Measurements from ENCODE around the gene PARK7.
A peak's percentile ranks its signal among the peaks of the same experiment; 100 is the strongest.

The PARK7 gene

DNA sequence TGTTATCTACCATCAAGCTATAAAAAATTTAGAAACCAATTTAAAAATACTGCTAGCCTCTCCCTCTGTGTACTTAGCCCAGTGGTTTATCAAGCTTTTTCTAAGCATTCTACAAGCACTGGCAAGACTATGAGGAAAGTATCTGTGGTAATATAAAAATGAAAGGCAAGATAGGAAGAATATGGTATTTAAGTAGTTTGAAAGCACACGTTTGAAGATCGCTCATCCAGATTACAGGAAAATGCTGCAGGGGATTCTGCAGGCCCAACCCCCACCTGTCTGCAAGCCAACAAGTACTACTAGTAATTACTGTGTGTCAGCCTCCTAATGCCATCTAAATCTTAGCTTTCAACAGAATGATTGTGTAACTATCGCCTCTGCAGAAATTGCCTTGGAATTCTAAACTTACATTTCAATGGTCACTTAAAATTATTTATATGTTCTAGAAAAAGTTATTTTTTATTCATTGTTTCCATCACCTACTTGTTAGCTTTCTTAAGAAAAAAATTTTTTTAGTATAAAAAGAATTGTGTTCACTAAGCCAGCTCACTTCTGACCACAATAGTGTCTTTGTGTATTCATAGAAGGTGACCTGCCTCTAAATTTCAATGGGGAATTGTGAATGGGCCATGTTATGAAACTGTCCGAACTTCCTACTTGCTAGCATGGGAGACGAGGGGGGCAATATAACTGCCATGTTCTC lies 56.1 kb downstream of the PARK7 start:
- Mint-ChIP-seq H3K4me1 (no peaks in the 10 kb centered on the region), H3K36me3 (no peaks in the 10 kb centered on the region), H3K27me3 (peaks cover 8% of the 10 kb centered on the region), H3K9me3 (no peaks in the 10 kb centered on the region), H3K27ac (no peak overlapping the region), H3K4me3 (no peak overlapping the region)
- ATAC-seq, result no peak

DNA sequence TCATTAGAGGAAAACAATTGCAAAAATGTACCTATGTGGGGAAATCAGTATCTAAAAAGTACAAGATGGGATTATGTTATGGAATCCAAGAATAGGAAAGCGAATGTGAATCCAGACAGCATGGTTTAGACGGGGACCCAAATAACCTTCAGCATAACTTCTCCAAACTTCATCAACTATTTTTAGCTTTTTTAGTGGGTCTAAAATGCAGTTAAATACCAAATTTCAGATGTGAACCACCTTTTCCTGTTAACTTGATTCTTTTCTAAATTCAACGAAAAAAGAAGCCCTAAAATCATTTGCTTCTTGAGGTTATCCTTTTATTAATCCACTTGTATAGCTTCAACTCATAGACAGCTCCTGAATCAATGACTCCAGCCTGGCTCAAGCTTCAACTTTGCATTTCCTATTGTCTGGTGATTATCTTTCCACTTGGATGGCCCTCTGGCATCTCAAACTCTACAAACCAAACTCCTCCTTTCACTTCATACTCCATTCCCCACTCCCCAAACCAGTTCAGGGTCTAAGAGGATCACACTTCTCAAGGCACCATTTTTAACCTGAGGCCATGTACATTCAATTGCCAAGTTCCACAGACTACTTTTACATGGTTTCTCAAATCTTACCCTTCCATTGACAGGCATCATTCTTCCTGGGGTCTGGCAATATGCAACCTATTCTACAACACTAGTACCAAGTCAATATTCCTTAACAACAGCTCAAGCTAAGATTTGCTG lies 57.1 kb downstream of the PARK7 start:
- no peak overlapping the region for H3K4me3 Mint-ChIP-seq
- H3K36me3 Mint-ChIP-seq, result no peaks in the 10 kb centered on the region
- H3K9me3 Mint-ChIP-seq, result no peaks in the 10 kb centered on the region
- no peaks in the 10 kb centered on the region for H3K4me1 Mint-ChIP-seq
- ATAC-seq, result no peak
- H3K27me3 Mint-ChIP-seq, result peaks cover 8% of the 10 kb centered on the region
- no peak overlapping the region for H3K27ac Mint-ChIP-seq

DNA sequence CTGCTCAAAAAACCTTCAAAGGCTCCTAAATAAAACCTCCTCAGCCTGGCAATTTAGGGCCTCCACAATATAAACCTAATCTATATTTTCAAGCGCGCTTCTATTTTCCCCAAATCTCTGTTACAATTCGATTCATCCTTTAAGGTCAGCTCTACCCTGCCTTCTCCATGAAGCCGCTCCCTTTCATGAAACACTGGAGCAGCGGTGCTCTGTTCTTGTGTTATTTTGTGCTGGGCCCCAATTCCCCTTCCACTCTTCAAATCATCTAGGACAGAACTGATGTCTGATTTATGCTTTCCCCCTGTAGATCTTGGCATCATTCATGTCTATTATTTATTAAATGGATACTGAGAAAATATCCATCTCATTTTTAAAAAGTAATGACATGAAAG lies 57.7 kb downstream of the PARK7 start:
- no peaks in the 10 kb centered on the region for H3K4me1 Mint-ChIP-seq
- H3K9me3 Mint-ChIP-seq, result no peaks in the 10 kb centered on the region
- no peak for ATAC-seq
- no peaks in the 10 kb centered on the region for H3K36me3 Mint-ChIP-seq
- no peak overlapping the region for H3K27ac Mint-ChIP-seq
- no peak overlapping the region for H3K4me3 Mint-ChIP-seq
- H3K27me3 Mint-ChIP-seq, result peaks cover 8% of the 10 kb centered on the region

DNA sequence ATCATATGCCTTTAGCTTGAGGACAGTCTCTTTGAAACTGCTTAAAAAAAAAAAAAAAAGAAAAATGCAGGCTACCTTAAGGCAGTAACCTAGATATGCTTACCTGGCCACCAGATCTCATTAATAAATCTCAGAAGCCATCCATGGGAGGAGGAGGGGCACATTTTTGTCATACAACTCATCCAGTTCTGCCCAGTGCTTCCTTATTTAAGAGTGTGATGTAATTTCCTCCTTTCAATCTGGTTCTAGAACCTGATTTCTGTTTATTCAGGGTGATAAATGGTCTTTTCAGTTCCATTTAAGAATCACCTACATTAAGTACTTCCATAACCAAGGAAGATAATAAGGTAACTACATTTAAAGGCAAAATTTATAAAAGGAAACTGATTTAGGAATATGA lies 58.5 kb downstream of the PARK7 start:
- no peaks in the 10 kb centered on the region for H3K36me3 Mint-ChIP-seq
- H3K4me3 Mint-ChIP-seq, result no peak overlapping the region
- no peak overlapping the region for H3K27ac Mint-ChIP-seq
- ATAC-seq, result no peak
- H3K9me3 Mint-ChIP-seq, result no peaks in the 10 kb centered on the region
- peaks cover 2% of the 10 kb centered on the region for H3K4me1 Mint-ChIP-seq
- H3K27me3 Mint-ChIP-seq, result peaks cover 11% of the 10 kb centered on the region

DNA sequence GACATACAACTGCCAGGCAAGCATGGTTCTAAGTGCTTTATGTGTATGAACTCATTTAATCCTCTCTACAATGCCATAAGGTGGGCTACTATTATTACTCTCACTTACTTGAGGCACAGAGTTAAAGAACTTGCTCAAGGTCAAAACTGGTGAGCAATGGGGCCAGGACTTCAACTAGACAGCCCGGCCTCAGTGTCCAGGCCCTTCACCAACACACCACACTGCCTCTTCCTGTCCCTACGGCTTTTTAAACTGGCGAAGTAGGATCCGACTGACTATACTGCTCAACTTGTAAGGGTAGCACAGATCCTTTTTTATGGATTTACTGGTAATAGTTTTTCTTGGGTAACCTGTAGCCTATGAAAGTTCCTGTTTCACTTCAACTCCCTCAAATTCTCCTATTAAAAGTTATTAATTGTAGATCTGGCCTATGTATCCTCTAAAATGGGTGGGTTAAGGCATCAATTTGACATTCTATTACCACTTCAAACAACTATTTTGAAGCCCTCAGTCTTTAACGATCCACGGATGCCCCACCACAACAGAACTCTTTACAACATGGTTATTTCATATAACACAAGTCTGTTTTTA lies 60.3 kb downstream of the PARK7 start:
- Mint-ChIP-seq H3K36me3 (no peaks in the 10 kb centered on the region), H3K4me3 (no peak overlapping the region), H3K27me3 (peaks cover 16% of the 10 kb centered on the region), H3K9me3 (no peaks in the 10 kb centered on the region), H3K27ac (no peak overlapping the region), H3K4me1 (peaks cover 13% of the 10 kb centered on the region)
- ATAC-seq, result no peak

DNA sequence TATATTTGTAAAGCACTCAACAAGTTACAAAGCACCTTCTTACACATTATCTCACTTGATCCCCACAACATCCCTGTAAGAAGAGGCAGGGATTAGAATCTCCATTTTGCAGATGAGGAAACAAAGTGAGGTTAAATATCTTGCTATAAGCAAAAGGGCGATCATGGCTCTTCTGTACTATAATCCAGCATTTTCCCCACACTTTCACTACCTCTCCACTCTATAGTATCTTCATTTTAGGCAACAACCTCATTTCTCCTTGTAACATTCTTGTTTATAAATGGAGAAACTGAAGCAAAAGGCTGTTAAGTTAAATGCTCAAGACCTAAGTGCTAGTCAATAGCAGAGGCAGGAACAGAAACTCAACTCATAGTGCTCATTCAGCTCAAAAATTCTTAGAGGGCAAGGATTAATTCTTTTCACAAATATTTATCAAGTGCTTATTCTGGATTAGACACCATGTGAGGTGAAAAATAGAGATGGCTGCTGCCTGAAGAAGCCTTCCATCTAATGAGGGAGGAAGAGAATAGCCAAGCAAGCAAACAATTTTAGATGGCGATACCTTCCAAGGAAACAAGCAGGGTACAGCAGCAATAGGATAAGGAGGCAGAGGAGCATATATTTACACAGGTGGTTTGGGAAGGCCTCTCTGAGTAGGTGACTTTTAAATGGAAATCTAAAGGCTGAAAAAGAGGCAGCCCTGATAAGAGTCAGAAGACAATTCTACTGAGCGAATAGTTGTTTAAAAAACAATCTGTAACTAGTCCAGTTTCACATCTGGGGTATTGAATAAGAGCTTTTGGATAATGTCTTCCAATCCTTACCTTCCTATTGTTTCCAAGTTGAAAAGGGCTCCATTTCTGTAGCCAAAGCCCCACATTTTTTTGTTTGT lies 61.1 kb downstream of the PARK7 start:
- H3K27ac Mint-ChIP-seq, result no peak overlapping the region
- peaks cover 20% of the 10 kb centered on the region for H3K27me3 Mint-ChIP-seq
- ATAC-seq, result no peak
- no peak overlapping the region for H3K4me3 Mint-ChIP-seq
- no peaks in the 10 kb centered on the region for H3K9me3 Mint-ChIP-seq
- H3K4me1 Mint-ChIP-seq, result peaks cover 16% of the 10 kb centered on the region
- no peaks in the 10 kb centered on the region for H3K36me3 Mint-ChIP-seq

DNA sequence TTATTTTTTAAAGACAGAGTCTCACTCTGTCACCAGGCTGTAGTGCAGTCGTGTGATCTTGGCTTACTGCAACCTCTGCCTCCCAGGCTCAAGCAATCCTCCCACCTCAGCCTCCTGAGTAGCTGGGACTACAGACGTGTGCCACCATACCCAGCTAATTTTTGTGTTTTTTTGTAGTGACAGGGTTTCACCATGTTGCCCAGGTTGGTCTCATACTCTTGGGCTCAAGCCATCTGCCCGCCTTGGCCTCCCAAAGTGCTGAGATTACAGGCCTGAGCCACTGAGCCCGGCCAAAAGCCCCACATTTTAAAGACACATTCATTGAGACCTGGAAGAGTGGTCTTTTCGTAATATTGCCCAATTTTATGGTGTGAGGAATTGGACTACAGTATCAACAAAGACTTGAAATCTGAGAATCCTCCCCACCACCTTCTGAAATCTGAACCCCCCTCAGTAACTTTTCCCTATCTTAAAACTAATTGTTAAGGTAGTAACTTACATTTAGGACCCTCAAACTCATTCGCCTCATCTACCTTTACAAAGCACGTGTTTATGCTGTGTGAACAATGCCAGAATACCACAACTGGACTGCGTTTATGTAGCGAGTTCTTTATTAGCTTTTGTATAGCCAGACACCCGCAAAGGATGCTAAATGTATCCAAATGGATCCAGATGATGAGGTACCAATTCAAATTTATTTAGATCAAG lies 61.9 kb downstream of the PARK7 start:
- Mint-ChIP-seq H3K27ac (no peak overlapping the region), H3K27me3 (peaks cover 20% of the 10 kb centered on the region)

DNA sequence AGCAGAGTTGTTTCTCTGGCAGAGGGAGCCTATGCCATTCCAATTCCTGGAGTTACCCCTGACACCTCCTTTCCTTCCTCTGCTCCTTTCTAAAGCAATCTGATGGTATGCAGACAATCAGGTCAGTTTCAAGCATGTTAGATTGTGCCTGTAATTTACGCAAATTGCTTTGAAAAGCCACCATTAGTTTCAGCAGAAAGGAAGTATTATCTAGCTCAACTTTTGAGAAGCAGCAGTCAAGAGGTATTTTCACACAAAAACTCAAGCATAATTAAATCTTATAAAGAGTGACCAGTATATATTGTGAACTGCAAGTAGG lies 62.4 kb downstream of the PARK7 start:
- Mint-ChIP-seq H3K27me3 (peaks cover 20% of the 10 kb centered on the region), H3K4me1 (peaks cover 16% of the 10 kb centered on the region), H3K36me3 (no peaks in the 10 kb centered on the region), H3K9me3 (no peaks in the 10 kb centered on the region), H3K27ac (no peak overlapping the region), H3K4me3 (no peak overlapping the region)
- ATAC-seq, result no peak

More for the DNA sequence above, 61.9 kb downstream of the PARK7 start:
- Mint-ChIP-seq H3K36me3 (no peaks in the 10 kb centered on the region), H3K9me3 (no peaks in the 10 kb centered on the region), H3K4me1 (peaks cover 16% of the 10 kb centered on the region), H3K4me3 (no peak overlapping the region)
- ATAC-seq, result no peak

DNA sequence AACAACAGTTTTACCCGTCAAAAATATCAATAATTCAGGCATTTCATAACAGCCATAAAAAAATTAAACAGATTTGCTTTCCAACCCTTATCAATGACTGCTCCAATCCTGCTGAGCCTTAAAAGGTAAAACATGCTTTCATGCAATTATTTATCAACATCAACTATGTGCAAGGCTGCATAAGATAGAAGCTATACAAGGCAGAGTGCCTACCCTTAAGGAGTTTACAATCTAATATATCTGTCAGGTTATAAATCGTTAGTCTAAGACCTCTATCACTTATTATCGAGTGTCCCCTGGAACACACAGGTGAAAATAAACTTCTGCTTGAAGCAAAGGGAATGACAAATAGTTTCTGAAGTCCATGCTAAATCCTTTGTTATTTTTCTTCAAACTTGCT lies 62.8 kb downstream of the PARK7 start:
- Mint-ChIP-seq H3K9me3 (no peaks in the 10 kb centered on the region), H3K36me3 (no peaks in the 10 kb centered on the region), H3K27ac (no peak overlapping the region), H3K4me1 (peaks cover 16% of the 10 kb centered on the region), H3K4me3 (no peak overlapping the region), H3K27me3 (peaks cover 20% of the 10 kb centered on the region)
- ATAC-seq, result no peak

DNA sequence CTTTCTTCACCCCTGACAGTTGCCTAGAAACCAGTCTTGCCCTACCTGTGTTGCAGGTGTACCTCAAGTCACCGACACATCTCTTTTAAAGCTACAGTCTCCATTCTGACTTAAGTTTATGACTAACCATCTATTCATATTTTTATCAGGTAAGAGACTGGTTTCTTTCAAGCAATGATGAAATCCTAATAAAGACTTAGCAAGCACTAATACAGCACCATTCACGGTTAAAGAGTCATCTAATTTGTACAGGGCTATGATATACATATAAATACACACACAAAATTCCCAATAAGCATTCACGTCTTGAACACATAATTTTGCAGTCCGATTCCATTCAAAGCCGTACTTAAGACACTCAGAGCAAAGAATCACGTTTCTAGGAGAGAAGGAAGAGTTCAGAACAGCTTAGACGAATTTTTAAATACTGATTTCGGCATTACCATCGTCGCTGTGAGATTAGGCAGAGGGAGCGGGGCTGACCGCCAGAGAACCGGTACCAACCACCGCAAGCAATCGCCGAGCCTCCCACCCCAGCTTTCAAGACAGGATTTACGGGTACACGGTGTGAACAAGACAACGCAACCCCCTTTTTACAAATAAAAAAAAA lies 63.7 kb downstream of the PARK7 start:
- Mint-ChIP-seq H3K36me3 (no peaks in the 10 kb centered on the region), H3K27ac (peak overlapping the region; percentile 62), H3K9me3 (no peaks in the 10 kb centered on the region), H3K27me3 (peaks cover 20% of the 10 kb centered on the region), H3K4me1 (peaks cover 16% of the 10 kb centered on the region), H3K4me3 (peak overlapping the region; percentile 78)
- ATAC-seq, result no peak

DNA sequence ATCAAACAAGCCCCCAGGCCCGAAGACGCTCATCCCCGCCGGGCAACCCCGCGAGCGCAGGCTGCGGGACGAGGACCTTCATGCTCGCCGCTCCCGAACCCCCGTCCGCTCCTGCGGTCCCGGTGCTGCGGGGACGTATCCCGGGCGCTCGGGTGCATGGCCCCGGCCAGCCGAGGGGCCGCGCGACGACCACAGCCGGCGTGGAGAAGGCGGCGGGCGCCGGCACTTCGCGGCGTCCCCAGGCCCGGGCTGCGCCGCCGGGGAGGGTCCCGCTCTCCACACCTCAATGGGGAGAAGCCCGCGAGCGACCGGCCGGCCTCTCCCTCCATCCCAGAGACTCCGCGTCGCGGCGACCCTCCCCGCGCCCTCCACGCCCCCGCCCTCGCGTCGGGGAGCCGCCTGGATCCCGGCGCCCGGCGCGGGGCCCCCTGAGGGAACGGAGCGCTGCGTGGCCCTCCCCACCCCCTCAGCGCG lies 64.2 kb downstream of the PARK7 start:
- H3K27ac Mint-ChIP-seq, result peak overlapping the region; percentile 62
- no peaks in the 10 kb centered on the region for H3K36me3 Mint-ChIP-seq
- peaks cover 20% of the 10 kb centered on the region for H3K27me3 Mint-ChIP-seq
- peak overlapping the region; percentile 78 for H3K4me3 Mint-ChIP-seq
- ATAC-seq, result no peak
- peaks cover 16% of the 10 kb centered on the region for H3K4me1 Mint-ChIP-seq
- no peaks in the 10 kb centered on the region for H3K9me3 Mint-ChIP-seq

DNA sequence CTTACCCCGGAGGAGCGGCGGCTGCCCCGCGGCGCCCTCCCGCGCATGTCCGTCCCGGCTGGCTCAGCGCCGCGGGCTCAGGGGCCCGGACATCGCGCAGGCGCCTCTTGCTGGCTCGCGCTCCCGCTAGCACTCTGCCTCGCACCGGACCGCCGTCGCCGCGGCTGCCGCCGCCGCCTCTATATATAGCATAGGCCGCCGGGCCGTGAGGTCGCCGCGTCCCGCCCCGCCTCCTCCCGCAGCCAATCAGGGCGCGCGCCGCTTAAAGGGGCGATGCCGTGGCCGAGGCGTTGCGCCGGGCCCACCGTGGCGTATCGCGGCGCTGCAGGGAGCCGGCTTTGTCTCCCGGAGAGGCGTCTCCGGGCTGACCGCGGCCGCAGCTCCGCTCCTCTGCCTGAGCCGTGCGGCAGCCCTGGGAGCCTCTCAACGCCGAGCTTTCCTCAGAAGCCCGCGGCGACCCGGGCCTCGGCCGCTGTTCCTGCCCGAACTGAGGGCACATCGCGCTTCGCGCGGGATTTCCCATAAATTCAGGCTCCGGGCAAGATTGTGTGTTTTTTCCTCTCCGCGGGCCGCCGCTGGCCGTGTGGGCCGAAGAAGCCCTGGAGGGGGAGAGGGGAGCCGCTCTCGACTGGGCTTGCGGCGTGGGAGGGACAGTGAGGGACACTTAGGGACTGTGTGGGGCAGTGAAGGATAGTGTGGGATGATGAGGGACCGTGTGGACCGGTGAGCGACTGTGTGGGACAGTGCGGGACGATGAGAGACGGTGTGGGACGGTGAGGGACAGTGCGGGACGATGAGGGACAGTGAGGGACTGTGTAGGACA lies 64.9 kb downstream of the PARK7 start, which contains the start of gene ERRFI1:
Gene ERRFI1, minus strand, starts transcription at position 157 of the 823 bp plus-strand sequence. CDS start 10,690 bp downstream, outside the sequence.
- Mint-ChIP-seq H3K4me1 (peaks cover 16% of the 10 kb centered on the region), H3K27me3 (peaks cover 20% of the 10 kb centered on the region), H3K4me3 (peak within 1 kb of the TSS; percentile 78), H3K27ac (peak within 1 kb of the TSS; percentile 73), H3K36me3 (no peaks in the 10 kb centered on the region), H3K9me3 (no peaks in the 10 kb centered on the region)
- ATAC-seq, result peak; percentile 98

DNA sequence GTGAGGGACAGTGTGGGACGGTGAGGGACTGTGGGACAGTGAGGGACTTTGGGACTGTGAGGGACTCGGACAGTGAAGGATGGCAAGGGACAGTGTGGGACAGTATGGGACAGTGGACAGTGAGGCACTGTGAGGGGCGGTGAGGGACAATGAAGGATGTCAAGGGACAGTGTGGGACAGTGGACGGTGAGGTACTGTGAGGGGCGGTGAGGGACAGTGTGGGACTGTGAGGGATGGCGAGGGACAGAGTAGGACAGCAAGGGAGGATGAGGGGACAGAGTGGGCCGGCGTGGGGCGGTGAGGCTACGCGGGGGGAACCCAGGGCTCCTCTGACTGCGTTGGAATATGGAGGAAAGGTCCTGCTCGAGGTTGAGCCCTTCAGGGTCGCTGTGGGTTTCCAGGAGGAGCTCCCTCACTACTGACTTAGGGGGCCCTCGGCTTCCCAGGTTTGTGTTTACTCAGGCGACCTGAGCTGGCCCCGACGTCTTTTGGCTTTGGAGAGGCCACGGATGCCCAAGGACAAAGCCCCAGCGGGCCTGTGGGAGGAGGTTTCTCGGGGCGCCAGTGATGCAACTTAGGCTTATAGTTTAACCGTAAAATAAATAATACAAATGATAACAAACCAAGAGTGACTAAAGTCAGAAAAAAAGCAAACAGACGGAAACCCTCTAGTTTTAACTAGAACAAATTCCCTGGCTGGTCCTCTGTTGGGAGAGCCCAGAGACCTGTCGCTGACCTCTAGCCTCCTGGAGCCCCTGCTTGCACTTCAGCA lies 65.7 kb downstream of the PARK7 start:
- Mint-ChIP-seq H3K27me3 (peaks cover 20% of the 10 kb centered on the region), H3K27ac (peak overlapping the region; percentile 73), H3K36me3 (no peaks in the 10 kb centered on the region), H3K9me3 (no peaks in the 10 kb centered on the region), H3K4me1 (peaks cover 16% of the 10 kb centered on the region), H3K4me3 (peak overlapping the region; percentile 78)
- ATAC-seq, result no peak
